ENCODE data around the gene DMAP1. TPM values are rescaled to one million over a fixed set of nuclear protein-coding genes. Genes with fewer than 3 reads are reported as not detected.

DMAP1 gene, protein sequence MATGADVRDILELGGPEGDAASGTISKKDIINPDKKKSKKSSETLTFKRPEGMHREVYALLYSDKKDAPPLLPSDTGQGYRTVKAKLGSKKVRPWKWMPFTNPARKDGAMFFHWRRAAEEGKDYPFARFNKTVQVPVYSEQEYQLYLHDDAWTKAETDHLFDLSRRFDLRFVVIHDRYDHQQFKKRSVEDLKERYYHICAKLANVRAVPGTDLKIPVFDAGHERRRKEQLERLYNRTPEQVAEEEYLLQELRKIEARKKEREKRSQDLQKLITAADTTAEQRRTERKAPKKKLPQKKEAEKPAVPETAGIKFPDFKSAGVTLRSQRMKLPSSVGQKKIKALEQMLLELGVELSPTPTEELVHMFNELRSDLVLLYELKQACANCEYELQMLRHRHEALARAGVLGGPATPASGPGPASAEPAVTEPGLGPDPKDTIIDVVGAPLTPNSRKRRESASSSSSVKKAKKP
- 19.2 to 21.9 TPM (median 20.3 TPM) in 5 replicates for total RNA-seq (2022; extraction: Qiagen RNA extraction; ENCODE audit: low read depth)

GRCh38 chr1:44213222-44214112 lies at the start of gene DMAP1:
TSS of gene DMAP1 (plus strand) at chr1:44213471. CDS start at chr1:44213754, 283 bp downstream.

Other genes with a start within 250 kb of the DMAP1 start
- gene DPH2, start 243.5 kb upstream of the DMAP1 start, total RNA-seq (2022; extraction: Qiagen RNA extraction; ENCODE audit: low read depth), result 31.3 to 44.9 TPM (median 37.6 TPM) in 5 replicates
- gene ATP6V0B, start 238.5 kb upstream of the DMAP1 start, total RNA-seq (2022; extraction: Qiagen RNA extraction; ENCODE audit: low read depth), result 69.1 to 161 TPM (median 145 TPM) in 5 replicates
- gene B4GALT2, start 234.3 kb upstream of the DMAP1 start, total RNA-seq (2022; extraction: Qiagen RNA extraction; ENCODE audit: low read depth), result 38.5 to 80.4 TPM (median 67.6 TPM) in 5 replicates
- 6.3 to 9.9 TPM (median 7.6 TPM) in 5 replicates for gene CCDC24, start 221.9 kb upstream of the DMAP1 start, total RNA-seq (2022; extraction: Qiagen RNA extraction; ENCODE audit: low read depth)
- 9.0 to 21.2 TPM (median 16.9 TPM) in 5 replicates for gene SLC6A9, start 182.0 kb upstream of the DMAP1 start, total RNA-seq (2022; extraction: Qiagen RNA extraction; ENCODE audit: low read depth)
- 0.27 to 0.62 TPM (median 0.52 TPM) in 5 replicates for gene KLF17, start 94.7 kb upstream of the DMAP1 start, total RNA-seq (2022; extraction: Qiagen RNA extraction; ENCODE audit: low read depth)
- gene KLF18, start 71.8 kb upstream of the DMAP1 start, total RNA-seq (2022; extraction: Qiagen RNA extraction; ENCODE audit: low read depth), result 0.05 TPM in 1 of 5 replicates, not detected in the others
- gene ERI3, start 141.8 kb downstream of the DMAP1 start, total RNA-seq (2022; extraction: Qiagen RNA extraction; ENCODE audit: low read depth), result 41.9 to 63.5 TPM (median 60.5 TPM) in 5 replicates
- 54.7 to 69.5 TPM (median 64.9 TPM) in 5 replicates for gene RNF220, start 191.8 kb downstream of the DMAP1 start, total RNA-seq (2022; extraction: Qiagen RNA extraction; ENCODE audit: low read depth)